HG02981 (cell line): ENCODE data around the gene GYG2.
"Not testable (repeated sequence)": the region's sequence is repeated elsewhere in the genome, so short reads cannot be mapped to it uniquely, and the experiment has no call there.

Experiments
- ATAC-seq: cut with Tn5 transposase; IDR thresholded peaks from one replicate; pipeline ENCODE4 v1.9.1; 2021; ENCODE audit warnings: mild to moderate bottlenecking, moderate library complexity; ENCODE audit not compliant: unreplicated experiment

Gene GYG2

DNA sequence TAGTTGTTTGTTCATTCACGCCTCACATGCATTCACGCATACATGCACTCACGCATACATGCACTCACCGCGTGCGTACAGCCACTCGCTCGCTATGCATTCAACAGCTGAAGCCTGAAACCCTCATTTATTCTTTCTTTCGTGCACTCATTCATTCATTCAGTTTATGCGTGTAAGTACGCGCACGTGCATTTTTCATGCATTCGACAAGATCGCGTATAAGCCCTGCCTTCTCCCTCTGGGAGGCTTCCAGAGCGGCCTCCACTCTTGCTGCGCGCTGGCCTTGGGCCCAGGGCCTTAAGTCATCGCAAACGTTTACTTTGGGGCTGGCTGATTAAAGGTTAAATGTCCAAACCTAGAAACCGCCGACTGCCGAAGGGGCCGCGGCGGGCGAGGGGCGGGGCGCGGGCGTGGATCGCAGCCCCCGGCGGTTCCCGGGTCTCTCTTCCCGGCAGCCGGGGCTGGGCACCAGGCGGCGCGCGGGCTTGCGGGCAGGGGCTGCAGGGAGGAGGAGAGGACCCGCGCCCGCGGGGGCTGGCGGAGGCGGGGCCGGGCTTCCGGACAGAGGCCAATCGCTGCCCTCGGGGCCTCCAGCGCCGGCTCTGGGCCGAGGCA, at the start of gene GYG2:
Gene GYG2, plus strand, starts transcription at position 587 of the 615 bp plus-strand sequence. CDS start 1,259 bp downstream, outside the sequence.
- no peak for ATAC-seq

DNA sequence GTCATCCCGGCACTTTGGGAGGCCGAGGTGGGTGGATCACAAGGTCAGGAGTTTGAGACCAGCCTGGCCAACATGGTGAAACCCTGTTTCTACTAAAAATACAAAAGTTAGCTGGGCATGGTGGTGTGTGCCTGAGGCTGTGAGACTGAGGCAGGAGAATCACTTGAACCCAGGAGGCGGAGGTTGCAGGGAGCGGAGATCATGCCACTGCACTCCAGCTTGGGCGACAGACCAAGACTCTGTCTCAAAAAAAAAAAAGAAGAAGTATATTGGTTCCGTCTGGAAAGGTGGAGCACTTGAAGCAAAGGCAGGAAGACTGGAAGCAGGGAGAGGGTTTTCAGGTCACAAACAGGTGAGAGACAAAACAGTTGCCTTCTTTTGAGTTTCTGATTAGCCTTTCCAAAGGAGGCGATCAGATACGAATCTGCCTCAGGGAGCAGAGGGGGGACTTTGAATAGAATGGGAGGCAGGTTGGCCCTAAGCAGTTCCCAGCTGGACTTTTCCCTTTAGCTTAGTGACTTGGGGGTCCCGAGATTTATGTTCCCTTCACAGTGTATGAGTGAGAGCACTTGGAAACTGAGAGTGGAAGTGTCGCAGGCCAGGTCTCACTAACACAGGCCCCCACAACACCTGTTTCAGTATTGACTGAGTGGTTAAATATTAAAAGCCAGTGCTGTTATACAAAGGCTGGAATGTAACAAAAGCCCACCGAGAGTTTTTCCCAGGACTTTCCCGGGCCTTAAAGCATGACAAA, 48.1 kb upstream of the GYG2 start:
- peak; percentile 61 for ATAC-seq

DNA sequence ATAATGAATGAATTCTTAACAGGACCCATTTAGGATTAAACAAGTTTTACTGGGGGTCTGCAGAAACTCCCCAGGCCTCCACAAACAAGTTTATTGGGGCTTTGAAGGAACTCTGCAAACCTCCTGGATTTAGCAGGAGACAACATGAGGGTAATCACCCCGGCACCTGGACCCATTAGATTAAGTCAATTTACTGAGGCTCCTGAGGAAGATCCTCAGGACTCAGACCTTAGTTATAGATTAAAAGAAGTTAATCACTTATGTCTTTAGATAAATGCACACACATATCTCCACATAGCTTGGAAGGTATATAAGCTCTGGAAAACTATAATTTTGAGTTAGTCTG, 47.5 kb upstream of the GYG2 start:
- no peak for ATAC-seq

DNA sequence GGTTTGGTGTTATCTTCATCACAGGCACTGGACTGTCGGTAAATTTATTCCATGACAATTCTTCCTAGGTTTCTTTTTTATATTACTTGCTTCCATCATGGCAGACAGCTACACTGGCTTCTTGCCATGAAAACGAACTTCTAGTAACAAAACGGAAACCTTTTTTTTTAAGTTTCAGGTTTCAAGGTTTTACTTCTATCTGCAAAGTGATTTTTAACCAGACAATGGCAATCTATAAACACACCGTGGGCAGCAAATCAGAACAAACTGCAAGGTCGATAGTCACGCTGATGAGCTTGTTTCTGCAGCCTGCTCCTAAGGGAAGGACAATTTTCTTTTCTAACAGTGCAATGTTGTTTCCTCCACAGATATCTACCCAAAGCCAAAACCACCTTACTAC, 47.0 kb upstream of the GYG2 start:
- no peak for ATAC-seq

DNA sequence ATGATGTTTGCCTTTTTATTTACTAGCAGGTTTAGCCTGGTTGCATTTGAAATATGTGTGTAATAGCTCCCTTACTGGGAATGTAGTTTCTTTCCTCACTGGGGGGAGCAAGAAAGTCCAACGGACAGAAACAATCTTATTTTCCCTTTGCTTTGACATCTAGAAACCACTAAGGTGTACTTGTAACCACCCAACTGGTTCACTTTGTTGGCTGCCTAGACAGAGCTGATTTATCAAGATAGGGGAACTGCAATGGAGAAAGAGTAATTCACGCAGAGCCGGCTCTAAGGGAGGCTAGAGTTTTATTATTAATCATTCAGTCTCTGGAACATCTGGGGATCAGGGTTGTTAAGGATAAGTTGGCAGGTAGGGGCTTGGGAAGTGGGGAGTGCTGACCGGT, 46.6 kb upstream of the GYG2 start:
- no peak for ATAC-seq

DNA sequence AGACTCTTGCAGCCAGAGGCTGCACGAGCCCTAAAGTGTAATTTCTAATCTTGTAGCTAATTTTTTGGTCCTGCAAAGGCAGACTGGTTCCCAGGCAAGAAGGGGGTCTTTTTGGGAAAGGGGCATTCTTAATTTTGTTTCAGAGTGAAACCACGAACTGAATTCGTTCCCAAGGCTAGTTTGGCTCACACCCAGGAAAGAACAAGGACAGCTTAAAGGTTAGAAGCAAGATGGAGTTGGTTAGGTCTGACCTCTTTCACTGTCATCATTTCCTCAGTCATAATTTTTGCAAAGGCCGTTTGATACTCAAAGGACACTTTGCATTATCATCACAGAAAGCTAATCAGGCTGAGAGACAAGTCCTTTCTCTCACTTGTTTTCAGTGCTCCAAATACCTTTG, 46.0 kb upstream of the GYG2 start:
- ATAC-seq: no peak

DNA sequence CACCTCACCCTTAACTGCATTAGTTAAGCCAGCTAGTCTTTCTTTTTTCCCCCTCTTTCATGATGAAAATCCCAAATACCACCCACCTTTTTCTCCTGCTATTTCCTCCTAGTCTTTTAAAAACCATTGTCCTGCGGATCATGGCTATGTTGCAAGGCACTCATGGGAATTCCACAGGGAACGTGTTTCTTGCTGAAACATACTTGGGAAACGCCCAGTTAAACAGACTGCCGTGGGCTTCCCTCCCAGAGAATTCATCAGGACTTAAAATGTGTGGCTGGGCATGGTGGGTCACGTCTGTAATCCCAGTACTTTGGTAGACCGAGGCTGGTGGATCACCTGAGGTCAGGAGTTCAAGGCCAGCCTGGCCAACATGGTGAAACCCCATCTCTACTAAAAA, 44.7 kb upstream of the GYG2 start:
- no peak for ATAC-seq

DNA sequence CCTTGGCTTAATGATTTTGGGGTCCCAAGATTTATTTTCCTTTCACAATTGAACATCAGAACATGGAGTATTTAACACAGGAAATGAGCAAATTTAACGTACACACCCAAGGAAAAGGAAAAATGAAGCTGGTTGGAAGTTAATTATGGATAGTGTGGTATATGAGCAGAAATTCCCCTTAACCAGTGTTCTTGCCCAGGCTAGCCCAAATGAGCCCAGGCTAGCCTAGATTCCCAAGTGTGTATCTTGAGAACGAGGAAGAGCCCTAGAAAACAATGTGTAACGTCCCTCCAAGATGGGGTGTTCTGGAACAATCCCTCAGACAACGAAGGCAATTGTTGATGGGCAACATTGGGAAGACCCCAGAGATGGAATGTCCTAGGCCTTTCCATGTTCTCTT, 43.2 kb upstream of the GYG2 start:
- ATAC-seq: no peak

DNA sequence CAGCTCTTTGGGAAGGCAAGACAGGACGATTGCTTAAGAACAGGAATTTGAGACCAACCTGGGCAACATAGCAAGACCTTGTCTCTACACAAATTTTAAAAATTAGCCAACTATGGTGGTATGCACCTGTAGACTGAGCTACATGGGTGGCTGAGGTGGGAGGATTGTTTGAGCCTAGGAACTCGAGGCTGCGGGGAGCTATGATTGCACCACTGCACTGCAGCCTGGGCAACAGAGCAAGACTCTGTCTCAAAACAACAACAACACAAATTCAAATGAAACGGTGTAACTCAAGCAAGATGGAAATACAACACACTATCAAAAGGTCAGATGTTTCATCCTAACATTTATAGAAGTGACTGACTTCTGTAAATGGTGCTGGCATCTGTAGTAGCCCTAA, 39.8 kb upstream of the GYG2 start:
- ATAC-seq: no peak

DNA sequence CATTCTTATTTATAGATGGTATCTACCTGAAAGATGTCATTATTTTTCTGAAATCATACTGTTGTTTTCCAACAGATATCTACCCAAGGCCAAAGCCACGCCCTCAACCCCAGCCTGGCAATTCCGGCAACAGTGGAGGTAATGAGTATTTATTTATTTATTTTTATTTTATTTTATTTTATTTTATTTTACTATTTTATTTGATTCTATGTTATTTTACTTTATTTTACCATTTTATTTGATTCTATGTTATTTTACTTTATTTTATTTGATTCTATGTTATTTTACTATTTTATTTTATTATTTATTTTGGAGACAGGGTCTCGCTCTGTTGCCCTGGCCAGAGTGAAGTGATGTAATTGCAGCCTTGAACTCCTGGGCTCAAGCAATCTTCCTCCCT, 39.2 kb upstream of the GYG2 start:
- ATAC-seq: no peak

DNA sequence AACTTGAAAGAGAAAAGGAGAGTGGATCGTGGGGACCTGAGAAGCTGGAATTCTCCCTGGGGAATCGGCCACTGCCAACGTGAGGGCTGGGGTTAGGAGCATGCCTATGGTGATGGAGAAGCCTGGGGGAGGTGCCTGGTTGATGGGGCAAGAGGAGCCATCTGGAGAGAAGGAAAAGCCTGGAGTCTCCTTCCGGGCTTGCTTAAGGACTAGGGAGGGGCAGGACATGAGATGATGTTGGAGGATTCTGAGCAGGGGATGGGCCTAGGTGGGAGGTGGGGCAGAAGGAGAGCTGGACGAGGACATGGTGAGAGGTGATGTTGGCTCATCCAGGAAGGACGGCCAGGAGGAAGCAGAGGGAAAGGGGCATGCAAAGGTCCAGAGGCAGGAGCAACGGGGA, 35.0 kb upstream of the GYG2 start:
- ATAC-seq: no peak

DNA sequence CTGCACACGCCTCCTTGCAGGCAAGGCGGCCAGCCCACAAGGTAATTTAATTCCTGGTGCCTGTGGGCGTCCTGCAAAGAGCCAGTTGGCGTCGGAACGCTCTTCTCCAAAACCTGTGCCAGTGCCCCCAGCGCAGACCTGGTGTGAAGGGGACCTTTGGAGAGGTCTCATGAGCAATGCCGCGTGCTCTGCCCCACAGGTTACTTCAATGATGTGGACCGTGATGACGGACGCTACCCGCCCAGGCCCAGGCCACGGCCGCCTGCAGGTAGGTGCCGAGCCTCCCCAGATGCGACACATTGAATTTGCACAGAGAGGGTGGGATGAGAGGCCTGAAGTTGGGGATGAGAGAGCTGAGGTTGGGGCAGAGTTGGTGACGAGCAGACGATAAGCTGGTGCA, 34.4 kb upstream of the GYG2 start:
- ATAC-seq: no peak

DNA sequence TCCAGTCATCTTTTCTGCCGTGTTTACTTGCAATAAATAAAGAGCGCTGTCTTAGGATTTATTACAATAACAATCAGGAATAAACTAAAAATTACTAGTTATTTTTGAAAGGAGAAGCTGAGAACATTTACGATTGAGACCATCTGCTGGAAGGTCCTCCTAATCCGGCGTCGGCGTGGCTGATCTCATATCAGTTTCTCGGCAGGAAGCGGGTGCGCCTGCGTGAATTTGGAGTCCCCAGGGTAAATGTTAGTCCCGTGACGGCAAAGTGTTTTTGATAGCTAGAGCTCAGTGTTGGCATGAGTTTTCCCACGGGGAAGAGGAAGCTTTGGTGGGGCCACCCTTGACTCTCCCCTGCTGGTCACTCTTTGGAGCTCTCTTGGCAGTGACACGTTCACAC, 31.9 kb upstream of the GYG2 start:
- not testable (repeated sequence) for ATAC-seq

DNA sequence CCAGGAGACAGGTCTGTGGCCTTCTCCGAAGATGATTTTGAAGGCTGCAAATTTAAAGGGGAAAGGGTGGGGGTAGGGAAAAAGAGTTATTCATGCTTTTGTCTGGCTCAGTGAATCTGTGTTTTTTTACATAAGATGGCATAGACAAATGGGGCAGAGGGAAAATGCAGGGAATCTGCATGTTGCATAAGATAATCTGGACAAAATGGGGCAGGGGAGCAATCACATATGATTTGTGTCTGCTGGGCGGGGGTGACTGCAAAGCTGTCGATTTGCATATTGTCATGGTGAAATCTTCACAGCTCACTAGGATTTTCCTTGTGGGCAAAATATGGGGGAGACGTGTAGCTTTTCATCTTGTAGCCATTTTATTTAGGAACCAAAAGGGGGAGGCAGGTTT, 29.4 kb upstream of the GYG2 start:
- no peak for ATAC-seq

DNA sequence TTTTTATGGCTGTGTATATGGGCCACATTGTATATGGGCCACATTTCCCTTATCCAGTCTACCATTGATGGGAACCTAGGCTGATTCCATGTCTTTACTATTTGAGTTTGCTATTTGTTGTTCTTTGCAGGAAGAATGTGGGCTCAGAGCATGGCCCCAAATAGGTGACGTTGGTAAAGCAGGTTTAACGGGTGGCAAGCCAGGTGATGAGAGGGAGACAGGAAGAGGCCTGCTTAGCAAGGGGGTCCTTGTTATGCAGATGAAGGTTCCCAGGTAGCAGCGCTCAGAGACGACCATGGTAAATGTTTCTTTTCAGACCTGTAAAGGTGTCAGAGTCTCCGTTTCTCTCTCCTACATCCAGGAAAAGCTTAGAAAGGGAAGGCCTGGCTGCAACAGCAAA, 28.8 kb upstream of the GYG2 start:
- not testable (repeated sequence) for ATAC-seq

DNA sequence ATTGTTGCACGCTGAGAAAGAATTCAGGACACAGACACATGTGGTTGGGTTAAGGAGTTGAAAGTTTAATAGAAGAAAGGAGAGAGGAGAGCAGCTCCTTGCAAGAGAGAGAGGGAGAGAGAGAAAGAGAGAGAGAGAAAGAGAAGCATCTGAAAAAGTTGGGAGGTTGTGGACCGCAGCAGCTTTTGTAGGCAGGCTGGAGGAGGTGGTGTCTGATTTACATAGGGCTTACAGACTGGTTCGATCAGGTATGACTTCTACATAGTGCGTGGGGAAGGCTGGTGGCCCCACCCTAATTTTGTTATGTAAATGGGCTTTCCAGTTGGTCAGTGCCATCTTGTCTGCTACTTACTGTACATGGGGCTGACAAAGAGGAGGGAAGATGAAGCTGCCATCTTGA, 27.5 kb upstream of the GYG2 start:
- ATAC-seq: no peak

DNA sequence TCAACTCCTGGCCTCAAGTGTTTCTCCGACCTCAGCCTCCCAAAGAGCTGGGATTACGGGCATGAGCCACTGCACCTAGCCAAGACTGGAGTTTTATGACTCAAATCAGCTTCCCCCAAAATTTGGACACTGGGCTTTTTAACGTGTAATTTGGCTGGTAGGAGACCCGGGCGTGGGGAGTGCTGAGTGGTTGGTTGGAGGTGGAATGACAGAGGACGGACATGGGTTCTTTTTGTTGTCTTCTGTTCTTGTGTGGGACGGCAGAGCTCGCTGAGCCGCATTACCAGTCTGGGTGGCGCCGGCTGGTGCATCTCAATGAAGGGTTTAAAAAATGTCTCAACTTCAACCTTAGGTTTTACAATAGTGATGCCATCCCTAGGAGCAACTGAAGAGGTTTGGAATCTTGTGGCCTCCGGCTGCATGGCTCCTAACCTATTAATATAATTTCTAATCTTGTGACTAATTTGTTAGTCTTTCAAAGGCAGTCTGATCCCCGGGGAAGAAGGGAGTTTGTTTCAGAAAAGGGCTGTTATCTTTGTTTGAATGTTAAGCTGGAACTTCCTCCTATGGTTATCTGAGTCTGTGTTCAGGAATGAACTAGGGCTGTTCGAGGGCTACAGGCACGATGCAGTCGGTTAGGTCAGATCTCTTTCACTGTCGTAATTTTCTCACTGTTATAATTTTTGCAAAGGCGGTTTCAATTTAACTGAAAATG, 26.2 kb upstream of the GYG2 start:
- not testable (repeated sequence) for ATAC-seq

DNA sequence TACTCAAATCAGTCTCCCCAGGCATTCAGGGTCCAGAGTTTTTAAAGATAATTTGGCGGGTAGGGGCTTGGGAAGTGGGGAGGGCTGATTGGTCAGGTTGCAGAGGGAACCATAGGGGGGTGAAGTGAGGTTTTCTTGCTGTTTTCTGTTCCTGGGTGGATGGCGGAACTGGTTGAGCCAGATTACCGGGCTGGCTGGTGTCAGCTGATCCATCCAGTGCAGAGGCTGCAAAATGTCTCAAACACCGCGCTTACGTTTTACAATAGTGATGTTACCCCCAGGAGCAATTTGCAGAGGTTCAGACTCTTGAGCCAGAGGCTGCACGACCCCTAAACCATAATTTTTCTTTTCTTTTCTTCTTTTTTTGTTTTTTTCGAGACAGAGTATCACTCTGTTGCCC, 25.2 kb upstream of the GYG2 start:
- ATAC-seq: not testable (repeated sequence)

DNA sequence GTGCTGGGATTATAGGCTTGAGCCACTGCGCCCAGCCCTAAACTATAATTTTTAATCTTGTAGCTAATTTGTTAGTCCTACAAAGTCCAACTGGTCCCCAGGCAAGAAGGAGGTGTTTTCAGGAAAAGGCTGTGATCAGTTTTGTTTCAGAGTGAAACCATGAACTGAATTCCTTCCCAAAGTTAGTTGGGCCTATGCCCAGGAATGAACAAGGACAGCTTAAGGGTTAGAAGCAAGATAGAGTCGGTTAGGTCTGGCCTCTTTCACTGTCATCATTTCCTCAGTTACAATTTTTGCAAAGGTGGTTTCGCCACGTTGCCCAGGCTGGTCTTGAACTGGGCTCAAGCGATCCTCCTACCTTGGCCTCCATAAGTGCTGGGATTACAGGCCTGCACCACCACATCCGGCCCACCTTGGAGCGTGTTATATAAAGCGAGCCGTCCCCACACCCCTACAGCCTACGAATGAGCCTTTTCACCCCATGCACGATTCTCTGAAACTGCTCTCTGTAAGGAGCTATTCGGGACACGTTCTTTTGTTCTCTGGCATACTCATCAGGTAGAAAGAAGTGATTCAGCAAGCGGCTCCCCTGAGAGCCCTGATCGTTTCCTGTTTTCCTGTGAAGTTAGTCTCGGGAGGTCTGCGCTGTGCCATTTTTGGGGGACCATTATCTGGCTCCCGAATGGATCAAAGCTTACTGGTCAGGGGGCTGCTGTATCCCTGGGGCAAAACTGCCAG, 24.5 kb upstream of the GYG2 start:
- not testable (repeated sequence) for ATAC-seq

DNA sequence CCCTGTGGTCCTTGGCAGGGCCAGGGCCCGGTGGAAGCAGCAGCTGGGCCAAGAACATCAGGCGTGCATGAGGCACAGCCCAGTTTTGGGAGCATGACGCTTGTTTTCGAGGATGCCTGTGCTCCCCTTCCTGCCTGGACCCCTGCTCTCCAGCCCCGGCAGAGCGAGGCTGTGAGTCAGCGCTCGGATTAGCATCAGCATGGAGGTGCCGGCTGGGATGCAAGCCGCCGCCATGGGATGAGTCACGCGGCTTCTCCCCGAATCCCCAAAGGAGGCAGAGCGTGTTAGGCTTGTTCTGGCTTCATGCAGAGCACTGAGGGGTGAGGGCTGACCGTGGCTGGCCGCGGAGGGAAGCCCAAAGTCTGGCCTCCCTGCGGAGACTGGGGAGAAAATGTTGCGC, 23.9 kb upstream of the GYG2 start:
- ATAC-seq: not testable (repeated sequence)

DNA sequence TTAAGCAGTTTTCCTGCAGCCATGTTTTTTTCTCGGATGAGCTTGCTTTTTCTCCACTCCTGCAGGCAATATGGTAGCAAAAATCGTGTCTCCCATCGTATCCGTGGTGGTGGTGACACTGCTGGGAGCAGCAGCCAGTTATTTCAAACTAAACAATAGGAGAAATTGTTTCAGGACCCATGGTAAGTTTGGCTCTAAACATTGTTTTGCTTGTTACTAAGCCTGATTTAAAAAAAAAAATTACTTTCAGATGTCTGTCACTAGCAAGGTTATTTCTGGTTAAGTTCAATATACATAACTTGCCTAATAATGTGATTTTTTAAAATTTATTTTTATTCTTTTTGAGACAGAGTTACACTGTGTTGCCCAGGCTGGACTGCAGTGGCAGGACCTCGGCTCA, 17.5 kb upstream of the GYG2 start:
- no peak for ATAC-seq
